SK-N-SH treated with all-trans-retinoic acid at 6 μM for 48 hours (cell line): Measurements from ENCODE around the gene TEC.

Experiments
- ARNTL ChIP-seq: fragments of 450-650 bp; formaldehyde crosslinking; IDR thresholded peaks from 2 replicates; pipeline ENCODE4 v1.5.0; 2020; ENCODE audit warnings: low read depth, mild to moderate bottlenecking, moderate library complexity, borderline replicate concordance
- BACH2 ChIP-seq: fragments of 250-450 bp; sonication (Bioruptor Pico); IDR thresholded peaks from 2 replicates; pipeline ENCODE4 v1.9.0; 2021; ENCODE audit warnings: mild to moderate bottlenecking, borderline replicate concordance
- GLIS3 ChIP-seq: fragments of 250-450 bp; sonication (Bioruptor Pico); IDR thresholded peaks from 2 replicates; pipeline ENCODE4 v1.5.0; 2020; ENCODE audit warnings: mild to moderate bottlenecking, moderate library complexity
- ISL1 ChIP-seq: fragments of 250-450 bp; sonication (Bioruptor Pico); IDR thresholded peaks from 2 replicates; pipeline ENCODE4 v2.1.2; 2022; ENCODE audit warnings: mild to moderate bottlenecking, moderate library complexity
- OSR1 ChIP-seq: fragments of 250-450 bp; sonication (Bioruptor Pico); IDR thresholded peaks from 2 replicates; pipeline ENCODE4 v1.8.0; 2022; ENCODE audit warnings: moderate library complexity, mild to moderate bottlenecking, inconsistent platforms
- PATZ1 ChIP-seq: fragments of 250-450 bp; sonication (Bioruptor Pico); IDR thresholded peaks from 2 replicates; pipeline ENCODE4 v1.8.0; 2020; ENCODE audit warnings: mild to moderate bottlenecking, moderate library complexity, borderline replicate concordance
- PPARA ChIP-seq: fragments of 250-450 bp; sonication (Bioruptor Pico); IDR thresholded peaks from 2 replicates; pipeline ENCODE4 v1.5.0; 2020; ENCODE audit warnings: mild to moderate bottlenecking, borderline replicate concordance
- RARB ChIP-seq: fragments of 250-450 bp; sonication (Bioruptor Pico); IDR thresholded peaks from 2 replicates; pipeline ENCODE4 v1.8.0; 2021; ENCODE audit warnings: mild to moderate bottlenecking, moderate library complexity
- SNAI2 ChIP-seq: fragments of 250-450 bp; sonication (Bioruptor Pico); IDR thresholded peaks from 2 replicates; pipeline ENCODE4 v1.5.0; 2020; ENCODE audit warnings: mild to moderate bottlenecking, moderate library complexity
- ZFP3 ChIP-seq: fragments of 250-450 bp; sonication (Bioruptor Pico); IDR thresholded peaks from 2 replicates; pipeline ENCODE4 v1.5.0; 2020; ENCODE audit warnings: mild to moderate bottlenecking, moderate library complexity
- ZNF70 ChIP-seq: fragments of 450-650 bp; formaldehyde crosslinking; IDR thresholded peaks from 2 replicates; pipeline ENCODE4 v1.5.0; 2020; ENCODE audit warnings: mild to moderate bottlenecking, moderate library complexity

GRCh38 chr4:48275686-48276085 lies 6.0 kb upstream of the TEC start:
- TF ChIP-seq SNAI2 (CRISPR knock-in tag) (no peak), PATZ1 (no peak), ISL1 (CRISPR knock-in tag) (no peak), BACH2 (CRISPR knock-in tag) (no peak), ARNTL (no peak), ZFP3 (CRISPR knock-in tag) (no peak), GLIS3 (CRISPR knock-in tag) (no peak), OSR1 (CRISPR knock-in tag) (no peak), ZNF70 (CRISPR knock-in tag) (no peak), RARB (no peak), PPARA (no peak)
